GM12878 (cell line): Measurements from ENCODE around the gene P3H1. TPM values are rescaled to one million over a fixed set of nuclear protein-coding genes. Genes with fewer than 3 reads are reported as not detected.
A peak's percentile ranks its signal among the peaks of the same experiment; 100 is the strongest.

Source experiments
- ATAC-seq: fragments of 200-7000 bp; cut with Tn5 transposase; 3 replicates; pipeline ENCODE4 v1.9.1; 2020; ENCODE audit warnings: mild to moderate bottlenecking, moderate library complexity
- BruUV-seq: library from RNA; stranded (reverse); fragments of 400-500 nt; replicated peaks from 2 replicates; lab custom pipeline; 2021; lab: Mats Ljungman, UMichigan
- CTCF ChIA-PET: fragments of 300-600 bp; sonication (Branson Sonifier 250); formaldehyde crosslinking; extraction: SDS; loops from one replicate; lab custom pipeline; 2021; ENCODE audit warnings: inconsistent platforms; lab: Yijun Ruan, JAX
- POLR2A ChIA-PET: fragments of 350-600 bp; formaldehyde crosslinking; extraction: SDS; loops from one replicate; lab custom pipeline; 2021; ENCODE audit warnings: inconsistent platforms; lab: Charles Lee
- RAD21 ChIA-PET: fragments of 300-600 bp; sonication (Branson Sonifier 250); formaldehyde crosslinking; loops from one replicate; lab custom pipeline; 2023; ENCODE audit warnings: antibody characterized with exemption; ENCODE audit not compliant: unreplicated experiment; lab: Charles Lee
- SMC1A ChIA-PET: fragments of 300-600 bp; sonication (Branson Sonifier 250); formaldehyde crosslinking; loops from one replicate; lab custom pipeline; 2023; ENCODE audit not compliant: unreplicated experiment, uncharacterized antibody; lab: Charles Lee
- DNase-seq: peaks from one replicate; pipeline ENCODE4 v3.0.0-alpha.2; 2011; ENCODE audit warnings: low read depth, low spot score
- FAIRE-seq: peaks from 3 replicates; lab custom pipeline; 2011; peaks lifted over from hg19 to GRCh38; lab: Jason Lieb, UNC
- H2AFZ ChIP-seq: 2 replicates; pipeline ENCODE4 v1.6.0; 2011; ENCODE audit warnings: low read depth, low read length, control low read depth; ENCODE audit not compliant: control insufficient read depth
- H3K27ac ChIP-seq: 2 replicates; pipeline ENCODE4 v1.5.1; 2011; ENCODE audit warnings: control low read depth; ENCODE audit not compliant: control insufficient read depth, insufficient read depth
- H3K27me3 ChIP-seq, 2 experiments: replicated peaks in 1 of 2; 2 replicates each; pipeline versions ENCODE4 v1.6.0 to v1.6.1; 2011; ENCODE audit warnings: low read length in 1 of 2; ENCODE audit not compliant: control insufficient read depth in 2 of 2, insufficient read depth in 2 of 2
- H3K36me3 ChIP-seq, 2 experiments: 2 replicates each; pipeline ENCODE4 v1.5.1; 2011; ENCODE audit warnings: low read length in 1 of 2; ENCODE audit not compliant: control insufficient read depth in 2 of 2, insufficient read depth in 2 of 2
- H3K4me1 ChIP-seq: 2 replicates; pipeline ENCODE4 v1.6.1; 2011; ENCODE audit warnings: mild to moderate bottlenecking, low read length, moderate library complexity, mixed read lengths; ENCODE audit not compliant: control insufficient read depth, insufficient read depth
- H3K4me2 ChIP-seq: 2 replicates; pipeline ENCODE4 v1.6.0; 2011; ENCODE audit warnings: control low read depth; ENCODE audit not compliant: control insufficient read depth, insufficient read depth
- H3K4me3 ChIP-seq: fragments of 200-600 bp; sonication (generic); 2 replicates; pipeline ENCODE4 v1.5.1; 2016
- H3K79me2 ChIP-seq: 2 replicates; pipeline ENCODE4 v1.6.0; 2011; ENCODE audit warnings: low read length; ENCODE audit not compliant: control insufficient read depth, insufficient read depth
- H3K9ac ChIP-seq: 2 replicates; pipeline ENCODE4 v1.8.0; 2011; ENCODE audit warnings: low read length, control low read depth, mixed read lengths; ENCODE audit not compliant: control insufficient read depth, insufficient read depth
- H3K9me3 ChIP-seq: replicated peaks from 3 replicates; pipeline ENCODE4 v1.5.1; 2011; ENCODE audit warnings: mild to moderate bottlenecking, low read length; ENCODE audit not compliant: control insufficient read depth, insufficient read depth
- H4K20me1 ChIP-seq: 2 replicates; pipeline ENCODE4 v1.6.0; 2011; ENCODE audit not compliant: control insufficient read depth, insufficient read depth
- CHD1 ChIP-seq: IDR thresholded peaks from 2 replicates; pipeline ENCODE4 v1.6.1; 2012; ENCODE audit warnings: low read depth, low read length, improper control_type of control experiment
- IKZF2 ChIP-seq, 2 experiments: fragments of 450-650 bp; IDR thresholded peaks; 2 replicates each; pipeline ENCODE4 v1.6.1; 2017; ENCODE audit warnings: mild to moderate bottlenecking in 2 of 2, moderate library complexity in 2 of 2
- RUNX3 ChIP-seq: IDR thresholded peaks from 2 replicates; pipeline ENCODE4 v1.6.1; 2012; ENCODE audit warnings: low read length, inconsistent platforms
- SPI1 ChIP-seq: IDR thresholded peaks from 2 replicates; pipeline ENCODE4 v1.6.1; 2011; ENCODE audit warnings: low read depth, mild to moderate bottlenecking, low read length, moderate library complexity, borderline replicate concordance; ENCODE audit not compliant: insufficient read depth
- USF2 ChIP-seq: IDR thresholded peaks from 2 replicates; pipeline ENCODE4 v1.6.1; 2011; ENCODE audit warnings: low read depth, low read length, improper control_type of control experiment, borderline replicate concordance
- WGBS: methylation state at CpG from one replicate; pipeline ENCODE4 v1.1.6; 2016; ENCODE audit warnings: low lambda C conversion rate; ENCODE audit not compliant: insufficient replicate concordance, insufficient coverage; ENCODE audit errors: missing lambda C conversion rate; 5-methylcytosine and 5-hydroxymethylcytosine counted together
- in situ Hi-C: fragments of 300-500 bp; cut with MboI; formaldehyde crosslinking; loops from 9 replicates; pipeline ENCODE4 v1.14.3; 2018; ENCODE audit warnings: mixed read lengths
- intact Hi-C: fragments of 100-400 bp; cut with micrococcal nuclease; formaldehyde crosslinking; loops from one replicate; pipeline ENCODE4 v1.14.2; 2022; ENCODE audit not compliant: unreplicated experiment
- polyA plus RNA-seq, 11 experiments: library from polyadenylated mRNA; depleted of rRNA in 4 of 11; unstranded in 6 of 11; stranded (reverse) in 5 of 11; fragments of >200 nt; fragmentation: Nextera tagmentation in 4 of 11; fragmentation: Illumina TruSeq in 1 of 11; extraction: Ambion mirVana in 4 of 11; extraction: Trizol in 1 of 11; gene quantifications; 1 replicate in 1 of 11; 2 replicates in 10 of 11; pipeline versions ENCODE4 v1.2.1 to v1.2.3, GENCODE V29; 2011 to 2016; ENCODE audit warnings: inconsistent platforms in 2 of 11, missing spikeins in 2 of 11, low read depth in 1 of 11
- total RNA-seq, 4 experiments: library from RNA; depleted of rRNA in 3 of 4; stranded (reverse); fragments of >200 nt in 3 of 4; fragmentation: Illumina TruSeq in 1 of 4; extraction: Trizol in 1 of 4; gene quantifications; 2 replicates each; pipeline versions ENCODE4 v1.2.1 to v1.2.3, GENCODE V29; 2013 to 2021

The P3H1 gene
- total and polyA plus RNA-seq, 10 of the 15 experiments (the other 5 are each of a cell fraction or from before 2014, with no cell fraction given): 0.72 to 42.4 (median 26.0) TPM

- TF ChIP-seq USF2: no peak
- TF ChIP-seq IKZF2 (IDR thresholded peaks at IDR 0.05): no peak
- TF ChIP-seq, all 136 proteins: peak for 0
These were observed 13.3 kb upstream of the P3H1 start (continued) for GRCh38 chr1:42780176-42780575.

- ATAC-seq: peak; percentile 88
- CTCF ChIA-PET: interaction anchor here (0.9 to 2.1 kb wide), 7 partner anchors 9 to 297 kb away, joined by 3 to 39 read pairs (median 4); partner anchors contain the start of genes ERMAP and SVBP
- 19% methylated on average over 2 of the region's 2 CpGs for WGBS
These were observed 12.9 kb upstream of the P3H1 start for GRCh38 chr1:42779725-42780124.

More at GRCh38 chr1:42779725-42780124, 12.9 kb upstream of the P3H1 start:
- no TSS peak for BruUV-seq
- no peak overlapping the region for H2AFZ ChIP-seq
- TF ChIP-seq CHD1 (no peak), SPI1 (peak; percentile 53; the same call in 1 of the 2 replicates), RUNX3 (peak; percentile 27; the same call in 1 of the 2 replicates)
- H3K27ac ChIP-seq: no peak overlapping the region
- no peak overlapping the region for H3K4me2 ChIP-seq
- H3K4me3 ChIP-seq: no peak overlapping the region
- no peaks in the 10 kb centered on the region for H4K20me1 ChIP-seq
- in situ Hi-C loops (loop anchor here (5.0 kb wide), 1 partner anchor 288 kb away; no protein-coding TSS in a partner anchor), intact Hi-C loops (loop anchor here (2.0 kb wide), 1 partner anchor 133 kb away; no protein-coding TSS in a partner anchor)
- H3K36me3 ChIP-seq: peaks cover 10 to 21% of the 10 kb centered on the region in 2 experiments
- no peaks in the 10 kb centered on the region for H3K27me3 ChIP-seq
- no peak for DNase-seq
- RAD21 ChIA-PET: interaction anchor here (0.9 to 5.2 kb wide), 3 partner anchors 12 to 294 kb away, joined by 4 to 92 read pairs (median 25); partner anchors contain the start of genes C1orf50 and P3H1
- H3K9ac ChIP-seq: no peak overlapping the region
- no peaks in the 10 kb centered on the region for H3K9me3 ChIP-seq
- POLR2A ChIA-PET: interaction anchor here (0.5 to 1.9 kb wide), 3 partner anchors 13 to 296 kb away, joined by 3 to 7 read pairs (median 5); partner anchors contain the start of genes C1orf50, ERMAP and P3H1
- SMC1A ChIA-PET: interaction anchor here (1.1 to 5.6 kb wide), 5 partner anchors 12 to 295 kb away, joined by 4 to 53 read pairs (median 21); partner anchors contain the start of genes C1orf50 and P3H1
- no peak for FAIRE-seq
- no peaks in the 10 kb centered on the region for H3K79me2 ChIP-seq
- H3K4me1 ChIP-seq: peaks cover 5% of the 10 kb centered on the region; the same call in 1 of the 2 replicates
